Measurements from ENCODE around the gene UBE2N. TPM values are rescaled to one million over a fixed set of nuclear protein-coding genes. Genes with fewer than 3 reads are reported as not detected.

UBE2N gene
- total and polyA plus RNA-seq, 8 donors = 82.2 to 154 (median 137) TPM

DNA sequence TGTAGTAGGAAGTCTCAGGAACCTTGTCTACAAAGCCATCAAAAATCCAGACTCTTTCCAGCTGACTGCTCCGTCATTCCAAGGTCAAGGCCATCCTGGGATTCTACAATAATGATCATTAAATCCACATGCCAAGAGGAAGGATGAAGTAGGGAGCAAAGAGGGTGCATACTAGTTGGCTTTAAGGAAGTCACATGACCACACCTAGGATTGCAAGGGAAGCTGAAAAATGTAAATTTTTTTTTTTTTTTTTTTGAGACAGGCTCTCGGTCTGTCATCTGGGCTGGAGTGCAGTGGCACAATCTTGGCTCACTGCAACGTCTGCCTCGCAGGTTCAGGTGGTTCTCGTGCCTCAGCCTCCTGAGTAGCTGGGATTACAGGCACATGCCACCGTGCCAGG is 18.3 kb upstream of the UBE2N start:
- Histone ChIP-seq H3K27ac (no peak overlapping the region), H3K4me1 (peaks cover 0 to 4% of the 10 kb centered on the region in 2 donors), H3K27me3 (no peaks in the 10 kb centered on the region), H3K9me3 (no peaks in the 10 kb centered on the region), H3K36me3 (no peaks in the 10 kb centered on the region), H3K4me3 (no peak overlapping the region)
- TF ChIP-seq, protein P1, sequence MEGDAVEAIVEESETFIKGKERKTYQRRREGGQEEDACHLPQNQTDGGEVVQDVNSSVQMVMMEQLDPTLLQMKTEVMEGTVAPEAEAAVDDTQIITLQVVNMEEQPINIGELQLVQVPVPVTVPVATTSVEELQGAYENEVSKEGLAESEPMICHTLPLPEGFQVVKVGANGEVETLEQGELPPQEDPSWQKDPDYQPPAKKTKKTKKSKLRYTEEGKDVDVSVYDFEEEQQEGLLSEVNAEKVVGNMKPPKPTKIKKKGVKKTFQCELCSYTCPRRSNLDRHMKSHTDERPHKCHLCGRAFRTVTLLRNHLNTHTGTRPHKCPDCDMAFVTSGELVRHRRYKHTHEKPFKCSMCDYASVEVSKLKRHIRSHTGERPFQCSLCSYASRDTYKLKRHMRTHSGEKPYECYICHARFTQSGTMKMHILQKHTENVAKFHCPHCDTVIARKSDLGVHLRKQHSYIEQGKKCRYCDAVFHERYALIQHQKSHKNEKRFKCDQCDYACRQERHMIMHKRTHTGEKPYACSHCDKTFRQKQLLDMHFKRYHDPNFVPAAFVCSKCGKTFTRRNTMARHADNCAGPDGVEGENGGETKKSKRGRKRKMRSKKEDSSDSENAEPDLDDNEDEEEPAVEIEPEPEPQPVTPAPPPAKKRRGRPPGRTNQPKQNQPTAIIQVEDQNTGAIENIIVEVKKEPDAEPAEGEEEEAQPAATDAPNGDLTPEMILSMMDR (IDR thresholded peaks at IDR 0.05) = no peak
- DNase-seq = no peak
- no peak for ATAC-seq
- intact Hi-C loops (cut with DNase I) = no loop called here

DNA sequence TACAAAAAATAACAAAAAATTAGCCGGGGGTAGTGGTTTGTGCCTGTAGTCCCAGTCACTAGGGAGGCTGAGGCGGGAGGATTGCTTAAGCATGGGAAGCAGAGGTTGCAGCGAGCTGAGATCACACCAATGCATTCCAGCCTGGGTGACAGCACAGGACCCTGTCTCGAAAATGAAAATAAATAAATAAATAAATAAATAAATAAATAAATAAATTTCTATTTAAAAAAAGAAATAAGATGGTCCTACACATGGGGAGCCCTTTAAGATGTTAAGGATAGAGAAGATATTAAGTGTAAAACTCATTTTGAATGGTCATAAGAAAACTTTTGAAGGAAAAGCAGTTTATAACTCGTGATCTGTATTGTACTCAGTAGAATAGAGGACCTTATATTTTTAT is 17.4 kb upstream of the UBE2N start:
- Histone ChIP-seq H3K9me3 (no peaks in the 10 kb centered on the region), H3K27me3 (no peaks in the 10 kb centered on the region), H3K4me3 (no peak overlapping the region), H3K36me3 (no peaks in the 10 kb centered on the region), H3K4me1 (peaks cover 0 to 4% of the 10 kb centered on the region in 2 donors), H3K27ac (no peak overlapping the region)
- DNase-seq (no peak), ATAC-seq (no peak)
- intact Hi-C loops (cut with DNase I) = no loop called here
- TF ChIP-seq, protein P1 (IDR thresholded peaks at IDR 0.05) = no peak

DNA sequence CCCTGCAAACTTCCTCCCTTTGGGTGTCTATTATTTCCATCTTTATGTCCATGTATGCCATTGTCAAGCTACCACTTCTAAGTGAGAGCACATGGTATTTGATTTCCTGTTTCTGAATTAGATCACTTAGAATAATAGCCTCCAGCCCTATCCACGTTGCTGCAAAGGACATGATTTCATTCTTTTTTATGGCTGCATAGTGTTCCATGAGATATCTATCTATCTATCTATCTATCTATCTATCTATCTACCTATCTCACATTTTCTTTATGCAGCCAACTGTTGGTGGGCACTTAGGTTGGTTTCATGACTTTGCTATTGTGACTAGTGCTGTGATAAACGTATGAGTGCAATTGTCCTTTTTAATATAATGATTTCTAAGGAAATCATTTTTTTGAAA is 14.3 kb upstream of the UBE2N start:
- DNase-seq (no peak), ATAC-seq (no peak)
- intact Hi-C loops (cut with DNase I) = no loop called here
- TF ChIP-seq, protein P1 (IDR thresholded peaks at IDR 0.05) = no peak
- no peaks in the 10 kb centered on the region for H3K36me3 ChIP-seq
- no peaks in the 10 kb centered on the region for H3K27me3 ChIP-seq
- no peaks in the 10 kb centered on the region for H3K9me3 ChIP-seq
- H3K27ac ChIP-seq = no peak overlapping the region
- no peak overlapping the region for H3K4me3 ChIP-seq
- H3K4me1 ChIP-seq = peaks cover 0 to 4% of the 10 kb centered on the region in 2 donors

DNA sequence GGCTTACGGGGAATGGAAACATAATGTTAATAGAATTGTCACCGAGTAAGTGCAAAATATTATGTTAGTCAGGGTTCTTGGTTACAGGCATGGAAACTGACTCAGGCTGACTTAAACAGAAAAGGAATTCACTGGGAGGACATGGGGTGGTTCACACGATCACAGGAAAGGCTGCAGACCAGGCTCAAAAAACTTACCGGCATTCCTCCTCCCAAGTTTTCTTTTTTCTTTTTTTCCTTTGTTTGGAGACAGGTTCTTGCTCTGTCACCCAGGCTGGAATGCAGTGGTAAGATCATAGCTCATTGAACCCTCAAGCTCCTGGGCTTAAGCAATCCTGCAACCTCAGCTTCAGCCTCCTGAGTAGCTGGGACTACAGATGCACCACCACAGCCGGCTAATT is 11.9 kb upstream of the UBE2N start:
- Histone ChIP-seq H3K4me3 (no peak overlapping the region), H3K4me1 (no peaks in the 10 kb centered on the region), H3K27ac (no peak overlapping the region), H3K9me3 (no peaks in the 10 kb centered on the region), H3K36me3 (no peaks in the 10 kb centered on the region), H3K27me3 (no peaks in the 10 kb centered on the region)
- intact Hi-C loops (cut with DNase I) = no loop called here
- DNase-seq = no peak
- TF ChIP-seq, protein P1 (IDR thresholded peaks at IDR 0.05) = no peak
- no peak for ATAC-seq

DNA sequence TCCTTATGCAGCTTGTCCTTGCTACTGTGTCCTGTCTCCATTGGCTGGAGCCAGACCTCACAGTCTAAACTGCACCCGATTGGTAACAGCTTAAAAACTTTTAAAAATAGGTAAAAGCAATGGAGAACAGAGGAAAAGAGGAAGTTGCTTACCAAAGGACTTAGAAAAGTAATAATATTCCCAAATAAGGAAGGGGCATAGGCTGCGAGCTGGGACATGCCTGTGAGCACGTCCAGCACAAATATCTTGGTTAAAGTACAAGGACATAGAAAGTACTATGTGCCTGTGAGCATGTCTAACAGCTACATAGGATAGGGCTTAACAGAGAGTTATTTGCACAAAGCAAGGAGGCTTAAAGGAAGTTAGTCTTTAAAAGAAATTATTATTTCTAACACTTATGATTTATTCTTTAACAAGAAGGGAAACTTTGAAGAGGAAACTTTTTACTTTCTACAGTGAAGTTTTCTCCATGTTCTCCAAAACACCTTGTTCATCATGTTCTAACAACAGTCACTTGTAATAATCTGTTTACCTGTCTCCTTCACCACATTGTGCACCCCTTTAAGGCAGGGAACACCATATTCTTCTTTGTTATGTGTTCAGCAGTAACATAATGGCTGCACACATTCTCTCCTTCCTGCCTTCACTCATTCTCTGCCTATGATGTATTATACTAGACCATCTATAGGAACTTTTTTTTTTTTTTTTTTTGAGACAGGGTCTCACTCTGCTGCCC is 9.8 kb upstream of the UBE2N start:
- DNase-seq (no peak), ATAC-seq (no peak)
- Histone ChIP-seq H3K27me3 (no peaks in the 10 kb centered on the region), H3K4me3 (no peak overlapping the region), H3K4me1 (no peaks in the 10 kb centered on the region), H3K9me3 (no peaks in the 10 kb centered on the region), H3K36me3 (no peaks in the 10 kb centered on the region), H3K27ac (no peak overlapping the region)
- intact Hi-C loops (cut with DNase I) = no loop called here
- TF ChIP-seq, protein P1 (IDR thresholded peaks at IDR 0.05) = no peak

Measured in left lung (tissue), 10 donors.